Measurements from ENCODE around the gene CREG2.

GRCh38 chr2:101364878-101365277 is 22.4 kb downstream of the CREG2 start:
- TF ChIP-seq, protein P1, sequence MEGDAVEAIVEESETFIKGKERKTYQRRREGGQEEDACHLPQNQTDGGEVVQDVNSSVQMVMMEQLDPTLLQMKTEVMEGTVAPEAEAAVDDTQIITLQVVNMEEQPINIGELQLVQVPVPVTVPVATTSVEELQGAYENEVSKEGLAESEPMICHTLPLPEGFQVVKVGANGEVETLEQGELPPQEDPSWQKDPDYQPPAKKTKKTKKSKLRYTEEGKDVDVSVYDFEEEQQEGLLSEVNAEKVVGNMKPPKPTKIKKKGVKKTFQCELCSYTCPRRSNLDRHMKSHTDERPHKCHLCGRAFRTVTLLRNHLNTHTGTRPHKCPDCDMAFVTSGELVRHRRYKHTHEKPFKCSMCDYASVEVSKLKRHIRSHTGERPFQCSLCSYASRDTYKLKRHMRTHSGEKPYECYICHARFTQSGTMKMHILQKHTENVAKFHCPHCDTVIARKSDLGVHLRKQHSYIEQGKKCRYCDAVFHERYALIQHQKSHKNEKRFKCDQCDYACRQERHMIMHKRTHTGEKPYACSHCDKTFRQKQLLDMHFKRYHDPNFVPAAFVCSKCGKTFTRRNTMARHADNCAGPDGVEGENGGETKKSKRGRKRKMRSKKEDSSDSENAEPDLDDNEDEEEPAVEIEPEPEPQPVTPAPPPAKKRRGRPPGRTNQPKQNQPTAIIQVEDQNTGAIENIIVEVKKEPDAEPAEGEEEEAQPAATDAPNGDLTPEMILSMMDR (IDR thresholded peaks at IDR 0.05): no peak
- no peak for TF ChIP-seq POLR2AphosphoS5 (IDR thresholded peaks at IDR 0.05; ENCODE audit: low read depth, low read length)
- TF ChIP-seq, protein P2, sequence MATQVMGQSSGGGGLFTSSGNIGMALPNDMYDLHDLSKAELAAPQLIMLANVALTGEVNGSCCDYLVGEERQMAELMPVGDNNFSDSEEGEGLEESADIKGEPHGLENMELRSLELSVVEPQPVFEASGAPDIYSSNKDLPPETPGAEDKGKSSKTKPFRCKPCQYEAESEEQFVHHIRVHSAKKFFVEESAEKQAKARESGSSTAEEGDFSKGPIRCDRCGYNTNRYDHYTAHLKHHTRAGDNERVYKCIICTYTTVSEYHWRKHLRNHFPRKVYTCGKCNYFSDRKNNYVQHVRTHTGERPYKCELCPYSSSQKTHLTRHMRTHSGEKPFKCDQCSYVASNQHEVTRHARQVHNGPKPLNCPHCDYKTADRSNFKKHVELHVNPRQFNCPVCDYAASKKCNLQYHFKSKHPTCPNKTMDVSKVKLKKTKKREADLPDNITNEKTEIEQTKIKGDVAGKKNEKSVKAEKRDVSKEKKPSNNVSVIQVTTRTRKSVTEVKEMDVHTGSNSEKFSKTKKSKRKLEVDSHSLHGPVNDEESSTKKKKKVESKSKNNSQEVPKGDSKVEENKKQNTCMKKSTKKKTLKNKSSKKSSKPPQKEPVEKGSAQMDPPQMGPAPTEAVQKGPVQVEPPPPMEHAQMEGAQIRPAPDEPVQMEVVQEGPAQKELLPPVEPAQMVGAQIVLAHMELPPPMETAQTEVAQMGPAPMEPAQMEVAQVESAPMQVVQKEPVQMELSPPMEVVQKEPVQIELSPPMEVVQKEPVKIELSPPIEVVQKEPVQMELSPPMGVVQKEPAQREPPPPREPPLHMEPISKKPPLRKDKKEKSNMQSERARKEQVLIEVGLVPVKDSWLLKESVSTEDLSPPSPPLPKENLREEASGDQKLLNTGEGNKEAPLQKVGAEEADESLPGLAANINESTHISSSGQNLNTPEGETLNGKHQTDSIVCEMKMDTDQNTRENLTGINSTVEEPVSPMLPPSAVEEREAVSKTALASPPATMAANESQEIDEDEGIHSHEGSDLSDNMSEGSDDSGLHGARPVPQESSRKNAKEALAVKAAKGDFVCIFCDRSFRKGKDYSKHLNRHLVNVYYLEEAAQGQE (IDR thresholded peaks at IDR 0.05; ENCODE audit: insufficient read depth in 1 of 2, low read depth in 2 of 2, low read length in 1 of 2): no peak
- no peak for TF ChIP-seq SIN3A (IDR thresholded peaks at IDR 0.05; ENCODE audit: borderline replicate concordance, insufficient read depth, low read depth, low read length)
- TF ChIP-seq TCF7L2 (IDR thresholded peaks at IDR 0.05; ENCODE audit: low read depth, low read length): no peak
